ENCODE measurements around the gene SMTNL2.
"Not testable (repeated sequence)": the region's sequence is repeated elsewhere in the genome, so short reads cannot be mapped to it uniquely, and the experiment has no call there.

SMTNL2 gene

DNA sequence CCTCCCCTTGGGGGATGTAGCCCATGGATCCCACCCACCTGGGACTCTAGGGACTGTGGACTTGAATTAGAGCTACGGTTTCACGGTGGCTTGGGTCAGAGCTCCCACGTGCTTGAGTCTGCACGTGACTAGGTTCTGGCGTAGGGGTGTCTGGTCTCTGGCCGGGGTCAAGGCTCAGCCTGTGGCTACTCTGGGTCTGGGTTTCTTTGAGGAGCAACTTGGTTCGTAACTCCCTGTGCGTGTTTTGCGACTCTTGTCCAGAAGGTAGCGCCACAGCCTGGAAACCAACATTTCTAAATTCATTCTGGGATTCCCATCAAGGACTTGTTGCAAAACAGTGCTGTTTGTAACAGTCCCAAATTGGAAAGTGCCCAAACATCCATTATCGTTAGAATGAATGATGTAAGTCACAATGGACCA is 23.5 kb upstream of the SMTNL2 start:
- DNase-seq = no peak

DNA sequence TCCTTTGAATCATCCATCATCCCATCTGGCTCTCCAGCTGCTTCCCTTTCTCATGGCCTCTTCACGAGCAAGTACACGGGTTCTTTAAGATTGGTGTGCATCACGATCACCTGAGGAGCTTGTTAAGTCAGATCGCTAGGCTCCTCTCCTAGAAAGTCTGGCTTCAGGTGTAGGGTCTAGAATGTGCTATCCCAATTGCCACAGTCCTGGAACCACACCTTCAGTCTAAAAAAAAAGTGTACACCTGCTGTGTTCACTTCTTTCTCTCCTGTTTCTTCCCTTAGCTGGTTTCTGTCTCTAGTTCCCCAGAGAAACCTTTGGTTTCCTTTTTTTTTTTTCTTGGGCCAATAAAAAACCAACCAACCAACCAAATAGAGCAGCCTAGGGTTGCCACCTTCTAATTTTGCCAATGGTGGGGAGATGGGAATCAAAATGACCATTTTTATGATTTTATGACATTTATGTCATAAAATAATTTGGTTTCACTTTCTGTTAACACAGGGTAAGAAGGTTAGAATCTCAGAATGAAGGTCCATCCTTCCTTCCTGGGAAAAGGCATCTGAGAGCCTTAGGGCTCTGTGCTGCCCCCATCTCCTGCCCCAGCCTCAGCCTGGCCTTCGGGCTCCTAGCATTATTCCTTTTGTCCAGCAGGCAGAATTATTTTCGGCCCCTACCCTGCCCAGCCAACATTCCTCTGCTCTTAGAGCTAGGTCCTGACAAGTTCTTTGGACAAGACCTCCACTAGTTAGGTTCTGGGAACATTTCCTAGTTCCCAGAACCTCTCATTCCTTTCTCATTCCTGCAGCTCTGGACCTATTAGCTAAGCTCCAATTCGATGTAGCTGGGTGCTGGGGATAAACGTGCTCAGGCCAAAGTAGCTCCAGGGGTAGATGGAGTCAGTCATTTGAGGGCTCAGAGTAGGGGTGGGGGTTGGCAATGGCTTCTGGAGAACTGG is 22.0 kb upstream of the SMTNL2 start:
- no peak for DNase-seq

DNA sequence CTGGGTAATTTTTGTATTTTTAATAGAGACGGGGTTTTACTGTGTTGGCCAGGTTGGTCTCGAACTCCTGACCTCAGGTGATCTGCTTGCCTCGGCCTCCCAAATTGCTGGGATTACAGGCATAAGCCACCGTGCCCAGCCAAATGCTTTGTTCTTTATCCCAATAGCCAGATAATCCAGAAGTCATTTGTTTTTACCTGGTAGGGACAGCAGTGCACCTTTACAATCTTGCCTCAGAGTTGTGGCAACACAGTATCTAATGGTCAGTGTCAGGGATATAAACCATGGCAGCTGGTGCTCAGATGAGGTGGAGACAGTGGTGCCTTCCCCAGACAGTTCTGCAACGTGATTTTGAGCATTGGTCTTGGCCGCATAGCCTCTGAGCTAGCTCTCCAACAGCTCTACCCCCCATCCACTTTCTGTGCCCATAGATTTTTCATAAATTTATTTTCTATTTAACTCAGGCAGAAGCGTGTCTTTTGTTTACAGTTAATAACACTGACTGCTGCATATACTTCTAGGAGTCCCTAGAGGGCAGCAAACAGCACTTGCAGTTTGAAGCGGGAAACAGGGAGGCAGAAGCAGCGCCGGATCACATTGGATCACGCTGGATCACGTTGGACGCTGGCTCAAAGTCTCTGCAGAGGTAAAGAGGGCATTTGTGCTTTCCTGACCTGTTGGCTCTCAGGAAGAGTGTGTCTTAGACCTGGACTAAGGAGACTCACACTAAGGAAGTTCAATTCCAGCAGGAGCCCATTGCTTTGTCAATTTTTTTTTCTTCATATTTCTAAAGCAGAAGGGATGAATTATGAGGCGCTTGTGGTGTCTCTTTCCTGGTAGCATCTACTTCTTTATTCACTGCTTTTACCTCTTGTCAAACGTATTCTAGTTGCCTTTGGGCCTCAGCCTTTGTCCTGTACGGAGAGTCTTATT is 18.9 kb upstream of the SMTNL2 start:
- peak; percentile 55 for DNase-seq

DNA sequence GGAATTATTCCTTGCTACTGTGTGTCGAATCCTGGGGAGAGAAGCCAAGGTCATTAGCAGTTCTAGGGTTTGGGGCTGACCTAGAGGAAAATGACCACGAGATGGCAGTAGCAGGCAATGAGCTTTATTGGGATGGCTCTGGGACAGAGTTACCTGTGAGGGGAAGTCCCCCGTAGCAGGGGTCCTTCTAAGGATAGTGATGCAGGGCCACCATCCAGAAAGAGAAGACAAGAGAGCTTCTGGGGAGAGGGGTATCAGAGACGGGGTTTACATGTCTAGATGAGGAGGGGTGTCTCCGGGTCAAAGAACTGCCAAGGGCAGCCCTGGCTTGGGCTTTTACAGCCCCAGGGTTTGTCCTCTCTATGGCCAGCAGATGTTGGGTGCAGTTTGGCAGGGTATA is 17.5 kb upstream of the SMTNL2 start:
- peak; percentile 38 for DNase-seq

DNA sequence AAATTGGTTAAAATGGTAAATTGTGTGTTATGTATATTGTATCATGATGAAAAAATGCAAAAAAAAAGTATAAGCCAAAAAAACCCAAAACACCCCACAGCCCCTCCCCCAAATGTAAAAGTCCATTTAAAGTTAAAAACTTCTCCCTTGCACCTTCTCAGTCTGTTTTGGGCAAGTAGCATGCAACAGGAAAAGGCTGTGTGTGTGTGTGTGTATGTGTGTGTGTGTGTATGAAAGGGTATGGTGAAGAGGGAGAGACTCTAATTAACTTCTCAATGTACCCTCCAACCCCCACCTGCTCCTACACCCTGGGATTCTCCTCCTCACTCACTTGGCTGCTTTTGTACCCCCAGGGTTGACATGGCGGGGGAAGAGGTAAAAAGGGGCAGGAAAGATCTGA is 14.7 kb upstream of the SMTNL2 start:
- no peak for DNase-seq

DNA sequence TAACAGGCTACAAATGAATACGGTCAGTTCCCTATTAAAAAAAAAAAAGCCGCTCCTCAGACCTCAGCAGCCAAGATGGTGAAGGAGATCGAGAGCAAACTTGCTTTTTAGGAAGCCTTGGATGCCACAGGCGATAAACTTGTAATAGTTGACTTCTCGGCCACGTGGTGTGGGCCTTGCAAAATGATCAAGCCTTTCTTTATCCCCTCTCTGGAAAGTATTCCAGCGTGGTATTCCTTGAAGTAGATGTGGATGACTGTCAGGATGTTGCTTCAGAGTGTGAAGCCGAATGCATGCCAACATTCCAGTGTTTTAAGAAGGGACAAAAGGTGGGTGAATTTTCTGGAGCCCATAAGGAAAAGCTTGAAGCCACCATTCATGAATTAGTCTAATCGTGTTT is 12.2 kb upstream of the SMTNL2 start:
- DNase-seq = no peak

DNA sequence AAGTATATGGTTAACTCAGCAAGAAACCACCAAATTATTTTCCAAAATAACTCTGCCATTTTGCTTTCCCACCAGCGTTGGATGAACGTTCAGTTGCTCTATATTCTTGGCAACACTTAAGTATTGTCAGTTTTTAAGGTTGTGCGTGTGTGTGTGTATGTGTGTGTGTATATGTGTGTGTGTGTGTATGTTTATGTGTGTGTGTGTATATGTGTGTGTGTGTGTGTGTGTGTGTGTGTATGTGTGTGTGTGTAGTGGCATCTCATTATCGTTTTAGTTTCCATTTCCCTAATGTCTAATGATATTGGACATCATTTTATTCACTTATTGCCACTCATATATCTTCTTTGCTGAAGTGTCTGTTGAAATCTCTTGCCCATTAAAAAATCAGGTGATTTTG is 11.2 kb upstream of the SMTNL2 start:
- no peak for DNase-seq

DNA sequence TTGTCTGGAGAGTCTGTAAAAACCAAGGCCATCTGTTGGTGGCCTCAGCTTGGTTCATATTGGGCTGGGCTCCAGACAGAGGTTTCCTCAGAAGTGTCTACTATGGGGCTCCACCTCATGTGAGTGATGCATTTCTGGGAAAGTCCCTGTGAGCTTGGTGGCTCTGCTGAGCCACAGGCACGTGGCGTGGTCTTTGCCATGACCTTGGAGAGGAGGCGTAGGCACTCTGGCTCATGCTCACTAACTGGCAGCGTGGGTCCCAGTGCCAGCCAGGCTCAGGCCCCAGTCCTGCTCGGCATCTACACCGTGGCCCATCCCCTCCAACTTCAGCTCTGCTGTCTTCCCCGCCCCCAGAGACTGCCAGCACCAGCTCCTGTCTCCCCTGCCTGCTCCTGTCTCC is 10.7 kb upstream of the SMTNL2 start:
- no peak for DNase-seq

DNA sequence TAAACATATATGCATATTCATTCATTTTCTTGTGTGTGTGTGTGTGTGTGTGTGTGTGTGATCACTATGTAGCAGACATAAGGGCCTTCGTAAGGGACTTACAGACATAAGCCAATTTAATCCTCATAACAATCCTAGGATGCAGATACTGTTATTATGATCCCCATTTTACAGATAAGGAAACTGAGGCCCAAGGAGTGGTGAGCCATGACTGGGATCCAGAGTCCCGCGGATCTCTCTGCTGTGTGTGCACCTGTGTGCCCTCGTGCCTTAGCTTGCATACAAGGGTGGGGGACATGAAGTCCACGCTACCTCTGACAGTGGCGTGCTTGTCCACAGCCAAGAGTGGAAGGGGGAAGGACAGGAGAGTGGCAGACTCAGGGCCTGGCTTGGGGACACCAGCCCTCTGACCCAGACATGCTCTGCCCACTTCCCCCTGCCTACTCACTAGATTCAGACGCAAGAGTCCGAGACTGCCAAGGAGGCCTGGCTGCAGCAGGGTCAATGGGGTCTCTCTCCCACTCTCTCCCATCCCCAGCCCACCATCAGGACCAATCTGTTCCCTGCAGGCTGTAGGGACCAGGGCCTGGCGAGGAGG is 9.8 kb upstream of the SMTNL2 start:
- no peak for DNase-seq

DNA sequence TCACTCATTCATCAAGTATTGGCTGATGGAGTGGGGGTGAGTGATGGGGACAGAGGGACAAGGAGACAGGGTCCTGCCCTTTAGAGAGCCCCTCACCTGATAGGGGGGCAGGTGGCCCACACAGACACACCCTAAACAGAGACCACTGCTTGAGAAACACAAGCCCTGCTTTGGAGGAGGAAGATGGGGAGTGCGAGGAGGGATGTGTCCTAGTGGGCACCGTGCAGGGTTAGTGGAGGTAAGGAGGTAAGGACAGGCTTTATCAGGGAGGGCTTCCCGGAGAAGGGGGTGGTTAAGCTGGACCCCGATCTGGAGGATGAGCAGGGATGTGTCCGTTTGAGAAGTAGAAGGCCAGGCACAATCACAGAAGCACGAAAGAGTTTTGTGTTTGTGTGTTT is 8.2 kb upstream of the SMTNL2 start:
- no peak for DNase-seq

DNA sequence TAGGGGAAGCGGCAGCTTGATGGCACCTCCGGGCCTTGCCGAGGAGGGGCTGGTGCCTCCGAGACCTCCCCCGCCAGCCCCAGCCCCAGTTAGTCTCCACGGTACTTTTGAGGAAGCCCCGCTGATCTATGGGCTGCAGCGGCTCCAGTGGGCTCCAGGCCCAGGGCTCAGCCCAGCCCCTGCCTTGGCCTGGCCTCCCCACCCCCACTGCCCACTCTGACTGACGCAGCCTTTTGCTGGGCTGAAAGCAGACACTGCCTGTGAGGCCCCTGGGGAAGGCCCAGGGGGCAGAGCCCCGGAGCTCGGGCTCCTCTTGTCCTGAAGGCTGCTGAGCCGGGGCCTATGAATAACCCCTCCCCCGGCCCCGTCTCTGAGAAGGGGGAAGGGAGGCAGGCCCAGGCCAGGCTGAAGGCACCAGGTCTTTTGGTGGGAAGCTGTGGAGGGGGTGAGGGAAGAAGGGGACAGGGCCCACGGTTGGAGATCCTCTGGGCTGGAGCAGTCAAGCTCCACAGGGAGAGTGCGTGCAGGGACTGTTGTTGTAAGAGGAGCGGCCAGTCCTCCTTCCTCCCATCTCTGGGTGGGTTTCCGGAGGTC is 7.5 kb upstream of the SMTNL2 start:
- no peak for DNase-seq

DNA sequence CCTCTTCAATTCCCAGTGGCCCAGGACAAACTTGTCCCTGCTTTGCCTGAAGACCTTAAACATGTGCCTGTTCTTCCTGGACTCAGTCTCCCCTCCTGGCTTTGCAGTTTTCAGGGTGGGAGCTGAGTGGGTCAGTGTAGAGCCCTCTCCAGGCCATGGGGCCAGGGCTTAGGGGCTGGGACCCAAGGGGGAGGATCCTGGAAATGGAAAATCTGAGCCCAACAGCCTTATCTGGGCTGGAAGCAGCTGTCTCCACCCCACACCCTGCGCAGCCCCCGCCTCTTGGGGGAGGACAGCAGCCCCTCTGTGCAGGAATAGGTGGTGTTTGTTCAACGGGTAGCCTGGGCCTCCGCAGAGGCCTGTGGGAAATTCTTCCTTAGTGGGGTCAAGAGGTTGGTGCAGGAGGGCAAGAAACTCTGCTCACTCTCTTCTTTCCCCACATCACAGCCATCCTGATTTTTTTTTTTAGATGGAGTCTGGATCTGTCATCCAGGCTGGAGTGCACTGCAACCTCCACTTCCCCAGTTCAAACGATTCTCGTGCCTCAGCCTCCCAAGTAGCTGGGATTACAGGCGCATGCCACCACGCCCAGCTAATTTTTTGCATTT is 6.8 kb upstream of the SMTNL2 start:
- DNase-seq = no peak

DNA sequence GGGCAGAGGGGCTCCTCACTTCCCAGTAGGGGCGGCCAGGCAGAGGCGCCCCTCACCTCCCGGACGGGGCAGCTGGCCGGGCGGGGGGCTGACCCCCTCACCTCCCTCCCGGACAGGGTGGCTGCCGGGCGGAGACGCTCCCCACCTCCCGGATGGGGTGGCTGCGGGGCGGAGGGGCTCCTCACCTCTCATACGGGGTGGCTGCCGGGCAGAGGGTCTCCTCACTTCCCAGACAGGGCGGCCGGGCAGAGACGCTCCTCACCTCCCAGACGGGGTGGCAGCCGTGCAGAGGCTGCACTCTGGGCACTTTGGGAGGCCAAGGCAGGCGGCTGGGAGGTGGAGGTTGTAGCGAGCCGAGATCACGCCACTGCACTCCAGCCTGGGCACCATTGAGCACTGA is 6.0 kb upstream of the SMTNL2 start:
- not testable (repeated sequence) for DNase-seq

DNA sequence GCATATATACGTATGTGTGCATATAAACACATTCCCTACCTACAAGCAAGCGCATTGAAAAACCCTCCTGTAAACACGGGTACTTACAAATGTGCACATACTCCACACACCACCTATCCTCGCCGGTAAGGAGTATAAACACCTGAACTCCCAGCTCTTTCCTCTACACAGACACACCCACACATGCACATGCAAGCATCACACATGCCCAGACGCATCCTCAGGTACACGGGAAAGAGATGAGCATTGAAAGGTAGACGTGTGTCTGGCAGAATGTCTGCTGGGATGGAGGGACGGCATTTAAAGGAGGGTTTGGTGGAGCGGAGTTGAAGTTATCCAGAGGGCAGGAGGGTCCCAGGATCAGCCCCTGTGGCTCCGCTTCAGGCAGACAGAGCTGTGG is 4.7 kb upstream of the SMTNL2 start:
- no peak for DNase-seq

DNA sequence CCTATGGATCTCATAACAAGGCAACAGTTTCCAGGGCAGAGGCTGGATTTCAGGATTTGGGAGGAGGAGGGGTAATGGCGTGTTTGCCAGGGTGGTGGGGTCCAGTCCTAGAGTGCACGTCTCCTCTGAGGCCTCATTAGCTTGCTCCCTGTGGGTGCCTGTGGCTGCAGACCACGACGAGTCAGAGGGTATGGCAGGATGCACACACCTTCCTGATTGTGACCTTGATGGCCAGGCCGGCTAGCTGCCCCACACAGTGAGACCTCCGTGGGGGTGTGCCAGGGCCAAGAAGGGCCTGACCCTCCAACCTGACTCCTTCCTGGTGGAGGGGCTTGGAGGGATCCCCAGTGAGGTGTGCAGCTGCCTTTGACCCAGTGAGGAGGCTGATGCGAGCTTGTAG is 4.0 kb upstream of the SMTNL2 start:
- no peak for DNase-seq

DNA sequence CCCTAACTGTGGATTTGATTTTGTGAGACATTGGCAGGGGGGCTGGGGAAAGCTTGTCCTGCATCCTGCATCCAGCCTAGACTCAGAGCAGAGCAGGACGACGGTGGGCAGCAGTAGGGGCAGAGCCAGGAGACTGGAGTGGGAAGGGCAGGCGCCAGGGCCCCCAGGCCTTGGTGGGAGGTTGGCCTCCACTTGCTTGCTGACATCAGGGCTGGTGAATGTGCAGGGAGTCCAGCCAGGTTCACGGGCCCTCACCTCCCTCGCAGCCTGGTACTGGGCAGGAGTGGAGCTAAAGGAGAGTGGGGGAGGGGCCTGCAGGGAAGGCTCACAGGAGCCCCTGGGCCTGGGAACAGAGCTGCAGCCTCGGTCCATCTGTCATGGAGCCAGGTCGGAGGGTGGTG is 2.2 kb upstream of the SMTNL2 start:
- DNase-seq = no peak

DNA sequence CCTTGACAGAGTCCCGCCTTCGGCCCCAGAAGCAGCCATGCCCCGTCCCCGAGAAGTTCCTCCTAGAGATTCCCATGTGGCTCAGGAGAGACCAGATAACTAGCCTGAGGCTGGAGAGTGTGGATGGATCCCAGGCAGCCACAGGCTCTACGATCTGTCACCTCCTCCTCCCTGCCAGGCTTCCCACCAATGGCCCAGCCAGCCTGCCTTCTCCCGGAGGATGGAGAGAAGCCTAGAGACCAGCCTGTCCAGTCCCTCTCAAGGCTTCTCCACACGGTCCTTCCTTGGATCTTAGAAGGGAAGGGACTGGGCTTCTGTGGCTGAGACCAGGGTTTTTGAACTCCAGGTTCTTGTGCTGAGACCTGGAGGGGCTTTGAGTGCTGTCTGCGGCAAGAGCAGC is 1.6 kb upstream of the SMTNL2 start:
- DNase-seq = no peak

DNA sequence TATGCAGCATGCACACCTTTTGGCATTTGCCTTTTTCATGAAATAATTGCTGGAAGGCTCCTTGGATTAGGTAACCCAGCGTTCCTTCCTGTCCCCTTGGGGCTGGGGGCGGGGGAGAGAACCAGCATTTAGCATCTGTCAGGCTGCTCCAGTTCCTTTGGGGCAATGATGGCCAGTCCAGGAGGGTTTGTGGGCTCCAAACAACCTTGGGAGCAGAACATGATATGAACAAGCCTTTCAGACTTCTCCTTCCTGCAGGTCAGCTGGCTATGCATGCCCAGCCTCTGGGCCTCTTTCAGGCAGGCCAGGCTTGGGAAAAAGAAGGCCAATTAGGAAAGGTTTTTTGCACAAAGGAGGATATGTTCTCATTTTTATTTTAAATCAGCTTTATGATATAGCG is 1.1 kb upstream of the SMTNL2 start:
- DNase-seq = no peak

DNA sequence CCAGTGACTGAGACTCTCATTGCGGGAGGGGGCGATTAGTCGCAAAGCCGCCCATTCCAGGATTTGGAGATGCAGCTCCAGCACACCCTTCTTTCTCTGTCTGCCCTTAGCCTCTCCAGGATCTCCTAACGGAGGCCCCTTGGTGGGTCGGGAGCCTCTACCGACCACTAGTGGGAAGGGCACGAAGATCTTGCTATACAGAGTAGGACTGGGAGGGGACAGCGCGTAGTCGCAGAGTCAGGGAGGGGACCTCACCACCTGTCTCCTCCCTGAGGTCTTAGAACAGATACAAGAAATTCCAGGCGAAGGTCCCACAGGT is 588 bp upstream of the SMTNL2 start:
- peak; percentile 22 for DNase-seq

DNA sequence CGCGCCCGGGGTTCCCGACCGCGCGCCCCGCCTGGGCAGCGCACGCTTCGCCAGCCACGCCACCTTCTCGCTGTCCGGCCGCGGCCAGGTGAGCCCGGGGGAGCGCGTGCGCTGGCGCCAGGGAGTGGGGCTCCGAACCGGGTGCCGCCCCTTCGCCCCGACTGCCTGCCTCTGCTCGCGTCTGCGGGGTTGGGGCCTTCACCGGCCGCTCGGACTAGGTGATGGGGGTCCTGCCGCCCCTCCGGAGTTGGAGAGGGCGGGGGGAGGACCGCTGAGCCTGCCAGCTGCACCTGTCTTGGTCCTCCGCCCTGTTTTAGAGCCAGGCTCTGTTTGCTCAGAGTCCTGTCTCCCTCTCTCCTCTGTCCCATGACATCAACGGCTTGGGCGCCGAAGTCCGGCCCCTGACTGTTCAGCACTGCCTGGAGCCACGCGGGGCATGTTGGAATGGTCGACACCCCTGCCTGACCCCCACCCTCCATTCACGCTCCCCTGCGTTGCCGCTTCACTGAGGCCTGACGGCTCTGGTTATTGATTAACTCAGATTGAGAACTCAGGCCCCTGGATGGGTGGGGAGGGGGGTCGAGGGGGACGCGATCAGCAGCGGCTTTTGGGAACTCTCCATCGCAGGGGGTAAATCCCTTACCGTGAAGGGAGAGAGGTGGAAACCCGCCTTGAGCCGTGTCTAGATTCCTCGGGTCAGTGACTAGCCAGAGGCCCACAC is 748 bp downstream of the SMTNL2 start:
- DNase-seq = no peak

DNA sequence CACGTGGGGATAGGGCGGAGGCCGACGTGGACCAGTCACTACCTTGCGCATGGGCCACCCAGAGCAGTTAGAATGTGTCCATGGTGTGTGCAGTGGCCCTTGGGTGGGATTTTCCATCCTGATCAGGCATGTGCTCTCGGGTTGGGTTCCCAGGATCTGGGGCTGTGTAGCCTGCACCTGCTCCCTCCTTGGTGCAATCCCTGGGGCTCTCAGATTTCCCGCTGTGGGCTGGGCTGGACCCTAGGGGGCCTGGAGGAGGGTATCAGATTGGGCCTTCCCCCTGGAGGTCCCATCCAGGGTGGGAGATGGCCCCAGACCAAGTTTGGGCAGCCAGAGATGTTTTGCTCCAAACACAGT is 1.3 kb downstream of the SMTNL2 start:
- no peak for DNase-seq

DNA sequence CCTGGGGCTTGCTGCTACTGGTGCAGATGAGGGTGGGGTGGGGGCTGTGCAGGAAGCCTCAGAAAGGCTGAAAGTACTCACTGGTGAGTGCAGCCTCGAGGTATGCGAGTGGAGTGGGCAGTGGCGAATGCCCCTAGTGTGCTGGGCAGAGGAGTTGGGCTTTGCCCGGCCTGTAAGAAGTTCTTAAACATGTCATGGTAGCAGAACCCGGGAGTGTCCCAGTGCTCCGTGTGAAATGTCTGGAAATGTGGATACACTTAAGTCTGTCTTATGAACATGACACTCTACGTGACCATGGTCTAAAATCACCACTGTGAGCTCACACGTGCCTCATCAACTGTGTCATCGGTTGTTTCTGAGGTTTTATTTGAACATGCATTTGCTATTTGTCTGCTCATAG is 1.7 kb downstream of the SMTNL2 start:
- no peak for DNase-seq

Data from NCI-H526 treated with DMSO at 0.1 percent for 48 hours (cell line).